PC-3 (cell line): ENCODE results near the gene SPDEF.

Experiments used
- CTCF ChIP-seq: fragments of 300-600 bp; sonication (generic); conservative IDR thresholded peaks from 2 replicates; pipeline ENCODE4 v1.5.1; 2017; ENCODE audit warnings: antibody characterized with exemption, low read depth, mild to moderate bottlenecking, low read length
- EZH2 ChIP-seq: fragments of 300-600 bp; sonication (generic); IDR thresholded peaks from one replicate; pipeline ENCODE4 v1.6.1; 2017; ENCODE audit warnings: antibody characterized with exemption, mild to moderate bottlenecking, low read length; ENCODE audit not compliant: unreplicated experiment

GRCh38 chr6:34496103-34496685 is 59.9 kb downstream of the SPDEF start:
- TF ChIP-seq CTCF, result no peak
- no peak for TF ChIP-seq EZH2
